CD4-positive, alpha-beta T cell treated with Interleukin-21 for 1 hour (primary cell): ENCODE results near the gene RPL41.
"Not testable (repeated sequence)": the region's sequence is repeated elsewhere in the genome, so short reads cannot be mapped to it uniquely, and the experiment has no call there.

Experiments
- DNase-seq: peaks from one replicate; pipeline ENCODE4 v3.0.0-alpha.2; 2020

The RPL41 gene

GRCh38 chr12:56116267-56117081 is at the start of gene RPL41:
TSS of gene RPL41 (plus strand) at chr12:56116633.
- DNase-seq, result peak; percentile 95

GRCh38 chr12:56071648-56072047 is 44.8 kb upstream of the RPL41 start:
- no peak for DNase-seq

- DNase-seq, result no peak
These were observed 42.0 kb upstream of the RPL41 start for GRCh38 chr12:56074396-56074795.

GRCh38 chr12:56077966-56078365 is 38.5 kb upstream of the RPL41 start:
- DNase-seq, result not testable (repeated sequence)

- no peak for DNase-seq
These were observed 38.0 kb upstream of the RPL41 start for GRCh38 chr12:56078427-56078826.

DNA sequence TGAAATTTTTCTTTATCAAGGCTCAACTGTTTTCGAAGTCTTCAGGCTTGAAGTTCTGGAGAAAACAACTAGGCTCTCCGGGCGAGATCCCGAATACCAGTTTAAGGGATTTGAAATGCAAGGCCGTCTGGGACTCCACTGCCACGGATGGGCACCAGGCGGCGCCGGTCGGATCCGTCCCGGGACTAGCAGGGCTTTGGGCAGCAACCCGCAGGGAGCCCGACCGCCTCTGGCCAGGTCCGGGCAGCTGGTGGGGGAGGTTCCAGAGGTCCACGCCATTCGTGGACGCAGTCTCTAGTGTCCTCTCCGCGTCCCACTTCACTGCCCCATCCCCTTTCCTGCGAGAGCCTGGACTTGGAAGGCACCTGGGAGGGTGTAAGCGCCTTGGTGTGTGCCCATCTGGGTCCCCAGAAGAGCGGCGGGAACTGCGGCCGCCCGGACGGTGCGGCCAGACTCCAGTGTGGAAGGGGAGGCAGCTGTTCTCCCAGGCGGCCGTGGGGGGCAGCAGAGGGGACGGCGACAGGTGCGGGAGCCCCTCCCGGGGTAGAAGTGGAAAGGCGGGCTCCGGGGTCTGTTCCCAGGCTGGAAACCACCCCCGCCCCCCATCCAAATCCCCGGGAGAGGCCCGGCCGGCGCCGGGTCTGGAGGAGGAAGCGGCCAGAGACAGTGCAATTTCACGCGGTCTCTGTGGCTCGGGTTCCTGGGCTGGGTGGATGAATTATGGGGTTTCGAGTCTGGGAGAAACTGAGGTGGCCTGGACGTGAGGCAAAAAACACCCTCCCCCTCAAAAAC is 37.3 kb upstream of the RPL41 start:
- peak; percentile 55 for DNase-seq

DNA sequence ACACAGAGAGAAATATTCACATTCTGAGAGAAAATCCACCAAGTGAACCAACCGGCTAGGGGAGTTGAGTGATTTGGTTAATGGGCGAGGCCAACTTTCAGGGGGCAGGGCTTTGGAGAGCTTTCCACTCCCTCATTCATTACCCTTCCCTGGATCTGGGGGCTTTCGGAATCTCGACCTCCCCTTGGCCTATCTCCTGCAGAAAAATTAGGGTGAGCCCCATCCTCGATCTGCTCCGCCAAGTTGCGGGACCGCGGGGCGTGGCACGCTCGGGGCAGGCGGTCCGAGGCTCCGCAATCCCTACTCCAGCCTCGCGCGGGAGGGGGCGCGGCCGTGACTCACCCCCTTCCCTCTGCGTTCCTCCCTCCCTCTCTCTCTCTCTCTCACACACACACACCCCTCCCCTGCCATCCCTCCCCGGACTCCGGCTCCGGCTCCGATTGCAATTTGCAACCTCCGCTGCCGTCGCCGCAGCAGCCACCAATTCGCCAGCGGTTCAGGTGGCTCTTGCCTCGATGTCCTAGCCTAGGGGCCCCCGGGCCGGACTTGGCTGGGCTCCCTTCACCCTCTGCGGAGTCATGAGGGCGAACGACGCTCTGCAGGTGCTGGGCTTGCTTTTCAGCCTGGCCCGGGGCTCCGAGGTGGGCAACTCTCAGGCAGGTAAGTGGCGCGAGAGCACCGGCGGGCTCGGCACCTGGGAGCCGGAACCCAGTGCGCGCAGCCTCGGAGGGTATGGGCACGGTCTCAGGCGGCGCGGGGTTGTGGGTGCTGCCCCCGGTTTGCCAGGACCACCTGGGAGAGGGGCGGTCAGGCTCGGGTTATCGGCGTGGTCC is 36.5 kb upstream of the RPL41 start, which contains the start of gene ERBB3:
Gene ERBB3 (plus strand): TSS at position 443 of the 833 bp plus-strand sequence. CDS start 136 bp downstream, at position 579.
- peak; percentile 64 for DNase-seq

DNA sequence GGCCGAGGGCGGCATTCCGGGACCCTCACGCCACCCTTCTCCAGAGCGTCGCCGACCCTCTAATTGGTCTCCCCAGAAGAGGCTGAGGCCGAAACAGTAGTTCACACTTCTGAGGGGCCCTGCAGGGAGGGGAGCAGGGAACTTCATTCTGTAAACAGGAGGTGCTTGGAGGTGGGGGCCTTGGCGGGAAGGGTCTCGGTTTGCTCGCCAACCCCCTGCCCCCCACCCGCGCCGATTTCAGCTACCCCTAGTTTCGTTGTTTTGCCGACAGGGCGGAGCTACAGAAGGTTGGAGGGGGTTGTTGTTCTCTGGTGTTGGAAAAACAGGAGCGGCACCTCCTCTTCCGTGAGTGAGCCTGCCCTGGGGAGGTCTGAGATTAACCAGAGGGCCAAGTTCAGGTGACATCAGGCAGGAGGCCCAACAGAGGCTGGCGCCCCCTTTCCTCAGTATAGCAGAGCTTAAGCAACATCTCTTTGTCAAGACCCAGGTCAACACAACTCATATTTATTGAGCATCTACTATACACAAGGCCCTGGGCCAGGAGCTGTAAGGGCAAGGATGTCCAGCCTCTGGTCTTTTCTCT is 35.8 kb upstream of the RPL41 start:
- DNase-seq, result no peak

GRCh38 chr12:56081393-56082347 is 34.8 kb upstream of the RPL41 start:
- DNase-seq, result no peak

DNA sequence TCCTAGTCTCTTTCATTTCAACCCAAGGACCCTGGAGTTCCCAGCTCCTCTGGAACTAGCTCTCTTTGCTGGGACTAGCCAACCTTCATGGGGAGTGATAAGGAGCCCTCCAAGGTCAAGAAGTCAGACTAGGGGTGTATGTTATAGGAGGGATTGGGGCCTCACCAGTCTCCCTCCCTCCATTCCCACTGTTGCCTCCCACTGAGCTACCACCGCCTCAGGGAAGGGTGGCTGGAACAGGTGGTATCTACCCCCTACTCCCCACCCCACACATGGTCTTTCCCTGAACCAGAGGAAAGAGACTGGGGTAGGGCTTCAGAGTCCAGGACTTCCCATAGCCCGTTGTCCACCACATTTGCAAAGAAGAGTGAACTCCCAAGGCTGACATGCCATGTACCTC is 34.1 kb upstream of the RPL41 start:
- no peak for DNase-seq

DNA sequence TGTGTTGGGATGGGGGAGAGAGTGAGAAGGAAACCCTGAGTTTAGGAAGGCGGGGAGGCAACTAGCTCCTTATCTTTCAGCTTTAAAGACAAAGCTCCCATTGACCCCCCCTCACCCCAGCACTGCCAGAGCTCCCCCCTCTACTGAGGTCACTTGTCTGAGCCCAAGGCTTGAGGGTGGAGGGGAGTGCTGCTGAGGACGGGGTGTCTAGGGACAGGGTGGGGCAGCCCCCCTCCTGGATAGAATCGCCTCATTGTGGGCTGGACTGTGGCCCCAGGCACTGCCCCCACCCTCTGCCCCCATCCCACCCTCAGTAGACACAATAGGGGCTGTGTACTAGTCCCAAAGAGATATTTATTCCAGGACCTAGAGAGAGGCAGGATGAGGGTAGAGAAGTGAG is 33.5 kb upstream of the RPL41 start:
- DNase-seq, result no peak

GRCh38 chr12:56084958-56085543 is 31.4 kb upstream of the RPL41 start:
- peak; percentile 21 for DNase-seq

GRCh38 chr12:56086096-56086495 is 30.3 kb upstream of the RPL41 start:
- DNase-seq, result no peak

DNA sequence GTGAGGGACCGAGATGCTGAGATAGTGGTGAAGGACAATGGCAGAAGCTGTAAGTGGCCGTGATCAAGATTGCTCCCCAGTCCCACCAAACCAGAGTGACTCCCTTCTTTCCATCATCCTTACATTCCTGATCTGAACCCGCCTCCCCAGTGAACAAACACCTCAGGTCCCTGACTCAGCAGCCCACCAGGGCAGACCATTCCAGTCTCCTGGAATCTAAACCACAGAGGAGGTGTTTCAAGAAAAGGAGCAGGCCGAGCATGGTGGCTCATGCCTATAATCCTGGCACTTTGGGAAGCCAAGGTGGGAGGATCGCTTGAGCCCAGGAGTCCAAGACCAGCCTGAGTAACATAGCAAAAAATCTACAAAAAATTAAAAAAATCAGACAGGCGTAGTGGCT is 29.8 kb upstream of the RPL41 start:
- no peak for DNase-seq

- no peak for DNase-seq
These were observed 29.2 kb upstream of the RPL41 start for GRCh38 chr12:56087220-56087619.

GRCh38 chr12:56097738-56098137 is 18.7 kb upstream of the RPL41 start:
- DNase-seq, result no peak

DNA sequence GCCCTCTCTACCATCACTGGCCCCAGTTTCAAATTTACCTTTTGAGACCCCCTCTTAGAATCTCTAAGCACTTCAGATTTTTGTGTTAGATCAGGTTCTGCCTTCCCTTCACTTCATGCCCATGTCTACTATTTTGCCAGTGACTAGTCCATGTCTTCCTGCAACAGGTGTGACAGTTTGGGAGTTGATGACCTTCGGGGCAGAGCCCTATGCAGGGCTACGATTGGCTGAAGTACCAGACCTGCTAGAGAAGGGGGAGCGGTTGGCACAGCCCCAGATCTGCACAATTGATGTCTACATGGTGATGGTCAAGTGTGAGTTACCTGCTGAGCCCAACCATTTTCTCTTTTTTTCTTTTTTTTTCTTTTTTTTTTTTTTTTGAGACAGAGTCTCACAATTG is 17.8 kb upstream of the RPL41 start:
- DNase-seq, result no peak

DNA sequence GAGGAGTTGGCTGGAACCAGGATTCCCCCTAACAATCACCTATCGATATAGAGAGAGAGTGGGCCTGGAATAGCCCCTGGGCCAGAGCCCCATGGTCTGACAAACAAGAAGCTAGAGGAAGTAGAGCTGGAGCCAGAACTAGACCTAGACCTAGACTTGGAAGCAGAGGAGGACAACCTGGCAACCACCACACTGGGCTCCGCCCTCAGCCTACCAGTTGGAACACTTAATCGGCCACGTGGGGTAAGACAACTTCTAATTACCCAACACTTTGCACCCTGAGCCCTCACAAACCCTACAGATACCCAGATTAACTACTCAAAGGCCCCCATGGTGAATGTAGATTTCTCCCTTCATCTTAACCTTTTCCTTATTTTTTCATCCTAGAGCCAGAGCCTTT is 16.6 kb upstream of the RPL41 start:
- no peak for DNase-seq

DNA sequence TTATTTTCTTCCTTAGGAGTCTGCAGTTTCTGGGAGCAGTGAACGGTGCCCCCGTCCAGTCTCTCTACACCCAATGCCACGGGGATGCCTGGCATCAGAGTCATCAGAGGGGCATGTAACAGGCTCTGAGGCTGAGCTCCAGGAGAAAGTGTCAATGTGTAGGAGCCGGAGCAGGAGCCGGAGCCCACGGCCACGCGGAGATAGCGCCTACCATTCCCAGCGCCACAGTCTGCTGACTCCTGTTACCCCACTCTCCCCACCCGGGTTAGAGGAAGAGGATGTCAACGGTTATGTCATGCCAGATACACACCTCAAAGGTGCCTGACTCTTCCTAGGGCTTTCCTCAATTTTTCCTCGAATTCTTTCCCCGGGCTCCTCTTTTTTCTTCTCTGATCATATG is 15.4 kb upstream of the RPL41 start:
- DNase-seq, result no peak

GRCh38 chr12:56102683-56103065 is 13.8 kb upstream of the RPL41 start:
- no peak for DNase-seq

GRCh38 chr12:56103066-56103711 is 13.2 kb upstream of the RPL41 start:
- DNase-seq, result peak; percentile 52
